ENCODE data around the gene FSIP2. TPM values are rescaled to one million over a fixed set of nuclear protein-coding genes. Genes with fewer than 3 reads are reported as not detected.

FSIP2 gene
- total RNA-seq (2021; fragmentation: NEBNext Ultra II Directional; extraction: Animal tissue kit (Norgen Biotek cat#: 25700)) = 1.4 and 1.7 TPM in 2 replicates
- 0.17 and 0.47 TPM in 2 replicates for polyA plus RNA-seq (2011; rRNA removed)
- 0.25 TPM for polyA plus RNA-seq (2011; cell fraction: cytosol; rRNA removed)
- polyA plus RNA-seq (2011; cell fraction: nucleus; rRNA removed) = 2.4 TPM
- polyA plus RNA-seq (2012, experiment 1 of 2) = 0.28 to 1.2 TPM (median 0.77 TPM) in 4 replicates
- 0.03 TPM for polyA plus RNA-seq (2012, experiment 2 of 2)
- polyA plus RNA-seq (2013, experiment 1 of 2) = 1.1 TPM
- polyA plus RNA-seq (2013, experiment 2 of 2) = 0.70 TPM
- polyA minus RNA-seq (2011; rRNA and poly(A)+ RNA removed) = 5.6 and 7.5 TPM in 2 replicates
- polyA minus RNA-seq (2011; cell fraction: cytosol; rRNA and poly(A)+ RNA removed) = 2.6 TPM
- 18.8 TPM for polyA minus RNA-seq (2011; cell fraction: nucleus; rRNA and poly(A)+ RNA removed)
- long read RNA-seq, experiment 1, partial matches to known transcripts = 1 of 2 reads
- long read RNA-seq, experiment 1, other reads (novel, unspliced or antisense) = 1 of 2 reads
- long read RNA-seq, experiment 2 = 0 reads

GRCh38 chr2:185738679-185739472 is at the start of gene FSIP2:
Gene FSIP2 (plus strand): TSS chr2:185738804. CDS start chr2:185738895, 91 bp downstream.
- peak within 1 kb of the TSS; percentile 50 to 75 (median 61) for H3K4me3 ChIP-seq (ENCODE audit: extremely low read depth in 1 of 4, insufficient read depth in 2 of 4, low read depth in 3 of 4, low read length in 4 of 4)
- peak within 1 kb of the TSS; percentile 82; the same call in 1 of the 2 replicates for H2BK12ac ChIP-seq (ENCODE audit: low read depth, low read length)
- H2BK120ac ChIP-seq (replicated peaks; ENCODE audit: low read depth, low read length) = no peak within 1 kb of the TSS
- H3K4me1 ChIP-seq (replicated peaks in 1 of 4; ENCODE audit: control insufficient read depth in 3 of 4, insufficient read depth in 4 of 4, low read length in 3 of 4) = no peaks in the 10 kb centered on the region; a peak in 3 of 7 replicates
- WGBS, 2 experiments (ENCODE audit: extremely low coverage in 1 of 2, insufficient coverage in 1 of 2, insufficient read length in 1 of 2, insufficient replicate concordance in 2 of 2, low coverage in 1 of 2, low lambda C conversion rate in 2 of 2, missing lambda C conversion rate in 1 of 2) = 16% methylated on average over 45 of the region's 59 CpGs; no CpG with 5 or more reads in 1 of the 2 experiments
- peak; percentile 89 to 98 for DNase-seq (ENCODE audit: low read depth in 1 of 2, low spot score in 2 of 2)
- H2AFZ ChIP-seq (ENCODE audit: low read length) = peak within 1 kb of the TSS; percentile 86
- FAIRE-seq = peak; percentile 45
- H4K8ac ChIP-seq (ENCODE audit: extremely low read depth, insufficient read depth, low read length) = no peak within 1 kb of the TSS; the same call in 1 of the 2 replicates
- peak within 1 kb of the TSS; percentile 58 for H4K91ac ChIP-seq (replicated peaks; ENCODE audit: insufficient read length, low read length)
- no peak within 1 kb of the TSS for H3K14ac ChIP-seq (ENCODE audit: insufficient read length)
- no peak within 1 kb of the TSS; the same call in 1 of the 2 replicates for H2BK5ac ChIP-seq (ENCODE audit: low read depth, low read length)
- H3K27me3 ChIP-seq (replicated peaks in 1 of 4; ENCODE audit: control insufficient read depth in 3 of 4, extremely low read depth in 1 of 4, insufficient read depth in 3 of 4, low read length in 3 of 4) = no peaks in the 10 kb centered on the region; a peak in 1 of 7 replicates
- H4K5ac ChIP-seq (ENCODE audit: insufficient read length, low read depth, low read length) = no peak within 1 kb of the TSS
- no peaks in the 10 kb centered on the region for H3K79me2 ChIP-seq (ENCODE audit: control insufficient read depth in 1 of 2, insufficient read depth in 2 of 2, low read length in 2 of 2)
- no peak within 1 kb of the TSS for H3K4ac ChIP-seq (replicated peaks; ENCODE audit: insufficient read length, low read depth, low read length)
- no peak within 1 kb of the TSS for H2AK5ac ChIP-seq (ENCODE audit: low read depth, low read length)
- no peaks in the 10 kb centered on the region for H3K36me3 ChIP-seq (ENCODE audit: control insufficient read depth in 2 of 4, insufficient read depth in 4 of 4, low read length in 3 of 4)
- no peak within 1 kb of the TSS for H3K23ac ChIP-seq (ENCODE audit: insufficient read length)
- H2BK20ac ChIP-seq (ENCODE audit: low read length) = 0 out of 2 replicates have a peak within 1 kb of the TSS, but pooled peaks have one; percentile 52
- H3K79me1 ChIP-seq (ENCODE audit: low read depth, low read length) = no peaks in the 10 kb centered on the region
- H3K23me2 ChIP-seq (ENCODE audit: low read depth, low read length) = peaks cover 5% of the 10 kb centered on the region; the same call in 1 of the 2 replicates
- peak within 1 kb of the TSS; percentile 58 to 60 for H3K4me2 ChIP-seq (ENCODE audit: insufficient read depth in 1 of 2, low read depth in 2 of 2, low read length in 2 of 2)
- peak within 1 kb of the TSS in 2 of 4 experiments; percentile 10 to 41; a peak in 3 of 7 replicates for H3K9ac ChIP-seq (replicated peaks in 1 of 4; ENCODE audit: extremely low read depth in 1 of 4, low read depth in 3 of 4, low read length in 3 of 4)
- POLR2A ChIA-PET (ENCODE audit: partially characterized antibody) = interaction anchor here (1.0 kb wide), 1 partner anchor 747 kb away, joined by 3 read pairs; the partner anchor contains the start of gene ZC3H15
- no peak within 1 kb of the TSS for H2BK15ac ChIP-seq (ENCODE audit: low read length)
- no peaks in the 10 kb centered on the region for H3K9me3 ChIP-seq (ENCODE audit: insufficient read depth in 2 of 2, low read depth in 1 of 2, low read length in 1 of 2)
- H3K27ac ChIP-seq (ENCODE audit: low read depth, low read length) = no peak within 1 kb of the TSS; the same call in 1 of the 2 replicates
- no peaks in the 10 kb centered on the region for H4K20me1 ChIP-seq (replicated peaks in 1 of 2; ENCODE audit: control insufficient read depth in 1 of 2, insufficient read depth in 2 of 2, low read length in 2 of 2)
- H3K56ac ChIP-seq (replicated peaks; ENCODE audit: insufficient read length, low read depth, low read length) = no peak within 1 kb of the TSS
- H3K18ac ChIP-seq (ENCODE audit: extremely low read depth, low read length) = peak within 1 kb of the TSS; percentile 72; the same call in 1 of the 2 replicates
- CTCF ChIA-PET (ENCODE audit: partially characterized antibody) = interaction anchor here (0.6 to 7.0 kb wide), 89 partner anchors 10 to 772 kb away, joined by 3 to 89 read pairs (median 3); no protein-coding TSS in a partner anchor
- no peak for TF ChIP-seq CBX8 (IDR thresholded peaks at IDR 0.05; ENCODE audit: borderline replicate concordance, low read depth, low read length)
- TF ChIP-seq JUND (IDR thresholded peaks at IDR 0.05; ENCODE audit: low read length) = 0 out of 2 replicates have a peak, but pooled peaks have one; percentile 6
- peak; percentile 98 for TF ChIP-seq RAD21 (IDR thresholded peaks at IDR 0.05 in 1 of 2, conservative IDR thresholded peaks at IDR 0.05 in 1 of 2; ENCODE audit: low read depth in 2 of 2, low read length in 2 of 2)
- TF ChIP-seq CBX5 (IDR thresholded peaks at IDR 0.05; ENCODE audit: low read depth, low read length) = no peak
- TF ChIP-seq SIX5 (IDR thresholded peaks at IDR 0.05; ENCODE audit: low read depth, low read length) = no peak
- 0 out of 2 replicates have a peak, but pooled peaks have one; percentile 23 for TF ChIP-seq SRF (IDR thresholded peaks at IDR 0.05; ENCODE audit: low read depth, low read length)
- peak; percentile 34; the same call in 1 of the 2 replicates for TF ChIP-seq PHF8 (conservative IDR thresholded peaks at IDR 0.05; ENCODE audit: low read depth, low read length)
- TF ChIP-seq ZNF274 (IDR thresholded peaks at IDR 0.05; ENCODE audit: borderline replicate concordance, extremely low read depth, low read length) = no peak

Data from H1 (cell line).